ENCODE results near the gene CAP2.

DNA sequence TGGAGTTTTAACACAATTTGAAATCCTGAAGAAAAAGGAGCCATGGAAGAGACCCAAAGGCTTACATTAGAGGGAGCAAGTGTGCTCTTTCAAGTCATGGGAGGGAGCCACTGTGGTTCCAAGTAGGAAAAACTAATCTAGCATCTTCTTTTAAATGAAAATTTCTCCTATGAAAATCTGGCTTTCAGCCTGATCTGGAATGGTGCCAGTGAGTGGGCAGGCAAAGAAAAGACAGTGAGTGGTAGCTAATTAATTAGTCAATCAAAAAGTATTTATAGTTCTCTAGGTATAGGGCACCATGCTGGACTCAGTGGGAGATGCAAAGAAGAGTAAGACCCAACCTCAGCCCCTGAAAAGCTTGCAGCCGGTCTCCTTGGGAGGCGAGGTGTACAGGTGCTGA lies 21.9 kb downstream of the CAP2 start:
- TF ChIP-seq, protein P1, sequence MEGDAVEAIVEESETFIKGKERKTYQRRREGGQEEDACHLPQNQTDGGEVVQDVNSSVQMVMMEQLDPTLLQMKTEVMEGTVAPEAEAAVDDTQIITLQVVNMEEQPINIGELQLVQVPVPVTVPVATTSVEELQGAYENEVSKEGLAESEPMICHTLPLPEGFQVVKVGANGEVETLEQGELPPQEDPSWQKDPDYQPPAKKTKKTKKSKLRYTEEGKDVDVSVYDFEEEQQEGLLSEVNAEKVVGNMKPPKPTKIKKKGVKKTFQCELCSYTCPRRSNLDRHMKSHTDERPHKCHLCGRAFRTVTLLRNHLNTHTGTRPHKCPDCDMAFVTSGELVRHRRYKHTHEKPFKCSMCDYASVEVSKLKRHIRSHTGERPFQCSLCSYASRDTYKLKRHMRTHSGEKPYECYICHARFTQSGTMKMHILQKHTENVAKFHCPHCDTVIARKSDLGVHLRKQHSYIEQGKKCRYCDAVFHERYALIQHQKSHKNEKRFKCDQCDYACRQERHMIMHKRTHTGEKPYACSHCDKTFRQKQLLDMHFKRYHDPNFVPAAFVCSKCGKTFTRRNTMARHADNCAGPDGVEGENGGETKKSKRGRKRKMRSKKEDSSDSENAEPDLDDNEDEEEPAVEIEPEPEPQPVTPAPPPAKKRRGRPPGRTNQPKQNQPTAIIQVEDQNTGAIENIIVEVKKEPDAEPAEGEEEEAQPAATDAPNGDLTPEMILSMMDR (IDR thresholded peaks at IDR 0.05; ENCODE audit: insufficient read depth, low read length) = no peak
- TF ChIP-seq GABPA (IDR thresholded peaks at IDR 0.05; ENCODE audit: low read depth) = no peak
- no peak for TF ChIP-seq POLR2AphosphoS5 (IDR thresholded peaks at IDR 0.05; ENCODE audit: low read depth)
- TF ChIP-seq, protein P2, sequence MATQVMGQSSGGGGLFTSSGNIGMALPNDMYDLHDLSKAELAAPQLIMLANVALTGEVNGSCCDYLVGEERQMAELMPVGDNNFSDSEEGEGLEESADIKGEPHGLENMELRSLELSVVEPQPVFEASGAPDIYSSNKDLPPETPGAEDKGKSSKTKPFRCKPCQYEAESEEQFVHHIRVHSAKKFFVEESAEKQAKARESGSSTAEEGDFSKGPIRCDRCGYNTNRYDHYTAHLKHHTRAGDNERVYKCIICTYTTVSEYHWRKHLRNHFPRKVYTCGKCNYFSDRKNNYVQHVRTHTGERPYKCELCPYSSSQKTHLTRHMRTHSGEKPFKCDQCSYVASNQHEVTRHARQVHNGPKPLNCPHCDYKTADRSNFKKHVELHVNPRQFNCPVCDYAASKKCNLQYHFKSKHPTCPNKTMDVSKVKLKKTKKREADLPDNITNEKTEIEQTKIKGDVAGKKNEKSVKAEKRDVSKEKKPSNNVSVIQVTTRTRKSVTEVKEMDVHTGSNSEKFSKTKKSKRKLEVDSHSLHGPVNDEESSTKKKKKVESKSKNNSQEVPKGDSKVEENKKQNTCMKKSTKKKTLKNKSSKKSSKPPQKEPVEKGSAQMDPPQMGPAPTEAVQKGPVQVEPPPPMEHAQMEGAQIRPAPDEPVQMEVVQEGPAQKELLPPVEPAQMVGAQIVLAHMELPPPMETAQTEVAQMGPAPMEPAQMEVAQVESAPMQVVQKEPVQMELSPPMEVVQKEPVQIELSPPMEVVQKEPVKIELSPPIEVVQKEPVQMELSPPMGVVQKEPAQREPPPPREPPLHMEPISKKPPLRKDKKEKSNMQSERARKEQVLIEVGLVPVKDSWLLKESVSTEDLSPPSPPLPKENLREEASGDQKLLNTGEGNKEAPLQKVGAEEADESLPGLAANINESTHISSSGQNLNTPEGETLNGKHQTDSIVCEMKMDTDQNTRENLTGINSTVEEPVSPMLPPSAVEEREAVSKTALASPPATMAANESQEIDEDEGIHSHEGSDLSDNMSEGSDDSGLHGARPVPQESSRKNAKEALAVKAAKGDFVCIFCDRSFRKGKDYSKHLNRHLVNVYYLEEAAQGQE (IDR thresholded peaks at IDR 0.05; ENCODE audit: insufficient replicate concordance, low read depth) = no peak
- TF ChIP-seq SPI1 (IDR thresholded peaks at IDR 0.05; ENCODE audit: borderline replicate concordance, low read depth) = no peak

Data from HL-60 (cell line).